Measurements from ENCODE around the gene TBC1D1. TPM values are rescaled to one million over a fixed set of nuclear protein-coding genes. Genes with fewer than 3 reads are reported as not detected.
"Not testable (repeated sequence)": the region's sequence is repeated elsewhere in the genome, so short reads cannot be mapped to it uniquely, and the experiment has no call there.

The TBC1D1 gene
- total and polyA plus RNA-seq, 2 of the 8 experiments (the other 6 are each of a cell fraction or from before 2014, with no cell fraction given), result 96.9 to 162 TPM

DNA sequence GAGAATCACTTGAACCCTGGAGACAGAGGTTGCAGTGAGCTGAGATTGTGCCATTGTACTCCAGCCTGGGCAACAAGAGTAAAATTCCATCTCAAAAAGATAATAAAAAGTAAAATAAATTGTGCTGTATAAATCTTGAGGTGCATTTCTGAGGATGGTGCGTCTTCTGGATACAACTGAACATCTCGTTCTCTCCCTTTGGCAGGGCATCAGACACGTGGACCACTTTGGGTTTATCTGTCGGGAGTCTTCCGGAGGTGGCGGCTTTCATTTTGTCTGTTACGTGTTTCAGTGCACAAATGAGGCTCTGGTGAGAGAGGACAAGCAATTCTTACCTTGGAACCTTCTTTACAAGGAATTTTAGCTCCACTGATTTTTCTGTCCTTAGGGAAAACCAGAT, 129.5 kb downstream of the TBC1D1 start (continued):
- TF ChIP-seq ZNF274 (IDR thresholded peaks at IDR 0.05; ENCODE audit: borderline replicate concordance, extremely low read depth, low read length) (no peak), JUND (IDR thresholded peaks at IDR 0.05; ENCODE audit: low read length) (no peak)
- TF ChIP-seq, protein P1, sequence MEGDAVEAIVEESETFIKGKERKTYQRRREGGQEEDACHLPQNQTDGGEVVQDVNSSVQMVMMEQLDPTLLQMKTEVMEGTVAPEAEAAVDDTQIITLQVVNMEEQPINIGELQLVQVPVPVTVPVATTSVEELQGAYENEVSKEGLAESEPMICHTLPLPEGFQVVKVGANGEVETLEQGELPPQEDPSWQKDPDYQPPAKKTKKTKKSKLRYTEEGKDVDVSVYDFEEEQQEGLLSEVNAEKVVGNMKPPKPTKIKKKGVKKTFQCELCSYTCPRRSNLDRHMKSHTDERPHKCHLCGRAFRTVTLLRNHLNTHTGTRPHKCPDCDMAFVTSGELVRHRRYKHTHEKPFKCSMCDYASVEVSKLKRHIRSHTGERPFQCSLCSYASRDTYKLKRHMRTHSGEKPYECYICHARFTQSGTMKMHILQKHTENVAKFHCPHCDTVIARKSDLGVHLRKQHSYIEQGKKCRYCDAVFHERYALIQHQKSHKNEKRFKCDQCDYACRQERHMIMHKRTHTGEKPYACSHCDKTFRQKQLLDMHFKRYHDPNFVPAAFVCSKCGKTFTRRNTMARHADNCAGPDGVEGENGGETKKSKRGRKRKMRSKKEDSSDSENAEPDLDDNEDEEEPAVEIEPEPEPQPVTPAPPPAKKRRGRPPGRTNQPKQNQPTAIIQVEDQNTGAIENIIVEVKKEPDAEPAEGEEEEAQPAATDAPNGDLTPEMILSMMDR (IDR thresholded peaks at IDR 0.05; ENCODE audit: control extremely low read depth in 1 of 3, insufficient read depth in 1 of 3, low read depth in 1 of 3, low read length in 3 of 3), result no peak
- TF ChIP-seq, protein P2, sequence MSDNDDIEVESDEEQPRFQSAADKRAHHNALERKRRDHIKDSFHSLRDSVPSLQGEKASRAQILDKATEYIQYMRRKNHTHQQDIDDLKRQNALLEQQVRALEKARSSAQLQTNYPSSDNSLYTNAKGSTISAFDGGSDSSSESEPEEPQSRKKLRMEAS (IDR thresholded peaks at IDR 0.05), result no peak

DNA sequence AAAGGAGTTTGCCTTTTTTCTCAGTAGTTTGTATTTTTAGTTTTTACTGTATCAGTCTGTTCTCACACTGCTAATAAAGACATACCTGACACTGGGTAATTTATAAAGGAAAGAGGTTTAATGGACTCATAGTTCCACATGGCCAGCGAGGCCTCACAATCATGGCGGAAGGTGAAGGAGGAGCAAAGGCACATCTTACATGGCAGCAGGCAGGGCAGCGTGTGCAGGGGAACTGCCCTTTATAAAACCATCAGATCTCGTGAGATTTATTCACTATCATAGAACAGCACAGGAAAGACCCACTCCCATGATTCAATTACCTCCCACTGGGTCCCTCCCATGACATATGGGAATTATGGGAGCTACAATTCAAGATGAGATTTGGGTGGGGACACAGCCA, 130.1 kb downstream of the TBC1D1 start:
- WGBS, 2 experiments (ENCODE audit: extremely low coverage in 1 of 2, insufficient coverage in 1 of 2, insufficient read length in 1 of 2, insufficient replicate concordance in 2 of 2, low coverage in 1 of 2, low lambda C conversion rate in 2 of 2, missing lambda C conversion rate in 1 of 2), result 90% methylated on average over 4 of the region's 4 CpGs; no CpG with 5 or more reads in 1 of the 2 experiments
- H3K9me3 ChIP-seq (ENCODE audit: insufficient read depth in 2 of 2, low read depth in 1 of 2, low read length in 1 of 2); H4K20me1 ChIP-seq (replicated peaks in 1 of 2; ENCODE audit: control insufficient read depth in 1 of 2, insufficient read depth in 2 of 2, low read length in 2 of 2); H3K4me2 ChIP-seq (ENCODE audit: insufficient read depth in 1 of 2, low read depth in 2 of 2, low read length in 2 of 2); H2BK120ac ChIP-seq (replicated peaks; ENCODE audit: low read depth, low read length); H3K23me2 ChIP-seq (ENCODE audit: low read depth, low read length); H3K14ac ChIP-seq (ENCODE audit: insufficient read length); H3K4me1 ChIP-seq (replicated peaks in 1 of 4; ENCODE audit: control insufficient read depth in 3 of 4, insufficient read depth in 4 of 4, low read length in 3 of 4); H3K79me1 ChIP-seq (ENCODE audit: low read depth, low read length); H4K8ac ChIP-seq (ENCODE audit: extremely low read depth, insufficient read depth, low read length); H4K91ac ChIP-seq (replicated peaks; ENCODE audit: insufficient read length, low read length); H3K27me3 ChIP-seq (replicated peaks in 1 of 4; ENCODE audit: control insufficient read depth in 3 of 4, extremely low read depth in 1 of 4, insufficient read depth in 3 of 4, low read length in 3 of 4); H2BK15ac ChIP-seq (ENCODE audit: low read length); H3K27ac ChIP-seq (ENCODE audit: low read depth, low read length); FAIRE-seq; H3K9ac ChIP-seq (replicated peaks in 1 of 4; ENCODE audit: extremely low read depth in 1 of 4, low read depth in 3 of 4, low read length in 3 of 4); H3K4me3 ChIP-seq (ENCODE audit: extremely low read depth in 1 of 4, insufficient read depth in 2 of 4, low read depth in 3 of 4, low read length in 4 of 4); DNase-seq (ENCODE audit: low read depth in 1 of 2, low spot score in 2 of 2); H2AFZ ChIP-seq (ENCODE audit: low read length); H2AK5ac ChIP-seq (ENCODE audit: low read depth, low read length); H3K4ac ChIP-seq (replicated peaks; ENCODE audit: insufficient read length, low read depth, low read length); H3K18ac ChIP-seq (ENCODE audit: extremely low read depth, low read length); H4K5ac ChIP-seq (ENCODE audit: insufficient read length, low read depth, low read length); H3K56ac ChIP-seq (replicated peaks; ENCODE audit: insufficient read length, low read depth, low read length); H2BK20ac ChIP-seq (ENCODE audit: low read length); H2BK12ac ChIP-seq (ENCODE audit: low read depth, low read length); POLR2A ChIA-PET (ENCODE audit: partially characterized antibody); H3K79me2 ChIP-seq (ENCODE audit: control insufficient read depth in 1 of 2, insufficient read depth in 2 of 2, low read length in 2 of 2); H3K23ac ChIP-seq (ENCODE audit: insufficient read length); H2BK5ac ChIP-seq (ENCODE audit: low read depth, low read length): not testable (repeated sequence)
- H3K36me3 ChIP-seq (ENCODE audit: control insufficient read depth in 2 of 4, insufficient read depth in 4 of 4, low read length in 3 of 4), result peaks cover 3 to 23% (median 16%) of the 10 kb centered on the region in 4 experiments; a peak in 7 of 8 replicates
- CTCF ChIA-PET (ENCODE audit: partially characterized antibody), result interaction anchor here (1.1 kb wide), 2 partner anchors 9 to 20 kb away, joined by 3 read pairs; no protein-coding TSS in a partner anchor
